HCT116 (cell line): ENCODE results near the gene PPP1R12C. TPM values are rescaled to one million over a fixed set of nuclear protein-coding genes. Genes with fewer than 3 reads are reported as not detected.

Experiments used
- ATAC-seq: fragments of 200-7000 bp; cut with Tn5 transposase; 2 replicates; pipeline ENCODE4 v1.9.1; 2020; ENCODE audit warnings: mild to moderate bottlenecking, moderate library complexity
- BruUV-seq: library from RNA; stranded (reverse); fragments of 400-500 nt; replicated peaks from 2 replicates; lab custom pipeline; 2021; lab: Mats Ljungman, UMichigan
- CTCF ChIA-PET: fragments of 300-600 bp; sonication (Branson Sonifier 250); formaldehyde crosslinking; loops from one replicate; lab custom pipeline; 2021; ENCODE audit warnings: antibody characterized with exemption; lab: Charles Lee
- POLR2A ChIA-PET: fragments of 300-600, 350-600 bp; sonication (Branson Sonifier 250); formaldehyde crosslinking; loops from one replicate; lab custom pipeline; 2021; ENCODE audit warnings: antibody characterized with exemption; lab: Charles Lee
- RAD21 ChIA-PET, 2 experiments: fragments of 300-600 bp; sonication (Branson Sonifier 250); formaldehyde crosslinking; loops; one replicate each; lab custom pipeline; 2023; ENCODE audit warnings: low total read pairs in 2 of 2; ENCODE audit not compliant: uncharacterized antibody in 2 of 2, unreplicated experiment in 2 of 2, low non-redundant PET in 1 of 2; lab: Charles Lee
- DNase-seq: peaks from one replicate; pipeline ENCODE4 v3.0.0-alpha.2; 2010; ENCODE audit warnings: low read depth, low spot score
- H2AFZ ChIP-seq: fragments of 200-600 bp; shearing (Covaris generic), sonication (generic); 2 replicates; pipeline ENCODE4 v1.6.1; 2017; ENCODE audit warnings: low read depth, mixed run types, mixed read lengths, antibody characterized with exemption, low read length; ENCODE audit not compliant: poor library complexity, severe bottlenecking
- H3K27ac ChIP-seq: 2 replicates; pipeline ENCODE4 v1.5.1; 2012; ENCODE audit warnings: low read depth, low read length
- H3K27me3 ChIP-seq: fragments of 200-600 bp; sonication (generic); 2 replicates; pipeline ENCODE4 v1.6.1; 2016; ENCODE audit warnings: mixed run types, low read length, mixed read lengths; ENCODE audit not compliant: insufficient read depth
- H3K36me3 ChIP-seq, 2 experiments: fragments of 200-500 bp in 1 of 2; fragments of 200-600 bp in 1 of 2; sonication (Bioruptor generic) in 1 of 2; sonication (generic) in 1 of 2; 2 replicates each; pipeline versions ENCODE4 v1.5.1 to v1.6.1; 2014 to 2016; ENCODE audit warnings: low read length in 2 of 2, inconsistent platforms in 1 of 2, mixed read lengths in 1 of 2, mixed run types in 1 of 2; ENCODE audit not compliant: insufficient read depth in 2 of 2, control insufficient read depth in 1 of 2
- H3K4me1 ChIP-seq, 2 experiments: fragments of 200-600 bp in 1 of 2; sonication (generic) in 1 of 2; 2 replicates each; pipeline versions ENCODE4 v1.5.1 to v1.6.1; 2012 to 2017; ENCODE audit warnings: low read length in 2 of 2, inconsistent platforms in 1 of 2, mild to moderate bottlenecking in 1 of 2, mixed read lengths in 1 of 2, mixed run types in 1 of 2, moderate library complexity in 1 of 2; ENCODE audit not compliant: insufficient read depth in 2 of 2, control insufficient read depth in 1 of 2
- H3K4me2 ChIP-seq: fragments of 200-600 bp; sonication (generic); 2 replicates; pipeline ENCODE4 v1.6.1; 2017; ENCODE audit warnings: mixed run types, low read length, mixed read lengths
- H3K4me3 ChIP-seq, 2 experiments: fragments of 200-600 bp in 1 of 2; sonication (generic) in 1 of 2; replicated peaks in 1 of 2; 2 replicates each; pipeline ENCODE4 v1.5.1; 2011 to 2016; ENCODE audit warnings: low read length in 2 of 2, control low read depth in 1 of 2, low read depth in 1 of 2, mild to moderate bottlenecking in 1 of 2, mixed read lengths in 1 of 2, mixed run types in 1 of 2
- H3K79me2 ChIP-seq: fragments of 200-600 bp; sonication (generic); 2 replicates; pipeline ENCODE4 v1.6.1; 2017; ENCODE audit warnings: mild to moderate bottlenecking, mixed run types, low read length, moderate library complexity, mixed read lengths; ENCODE audit not compliant: insufficient read depth
- H3K9ac ChIP-seq: fragments of 200-600 bp; sonication (generic); 2 replicates; pipeline ENCODE4 v1.6.1; 2016; ENCODE audit warnings: low read length, mixed read lengths
- H3K9me2 ChIP-seq: fragments of 200-600 bp; sonication (generic), shearing (Covaris generic); 2 replicates; pipeline ENCODE4 v1.6.1; 2017; ENCODE audit warnings: mixed run types, mild to moderate bottlenecking, moderate library complexity; ENCODE audit not compliant: insufficient read depth
- H3K9me3 ChIP-seq, 2 experiments: fragments of 200-500 bp in 1 of 2; fragments of 200-600 bp in 1 of 2; sonication (Bioruptor generic) in 1 of 2; sonication (generic) in 1 of 2; 2 replicates each; pipeline ENCODE4 v1.6.1; 2014 to 2017; ENCODE audit warnings: low read length in 2 of 2, mixed read lengths in 2 of 2, inconsistent platforms in 1 of 2, low read depth in 1 of 2, mild to moderate bottlenecking in 1 of 2, mixed run types in 1 of 2, moderate library complexity in 1 of 2; ENCODE audit not compliant: control insufficient read depth in 1 of 2, insufficient read depth in 1 of 2
- H4K20me1 ChIP-seq: fragments of 200-600 bp; sonication (generic), shearing (Covaris generic); 2 replicates; pipeline ENCODE4 v1.6.1; 2017; ENCODE audit warnings: mixed run types, mild to moderate bottlenecking, moderate library complexity; ENCODE audit not compliant: insufficient read depth
- CBX3 ChIP-seq: IDR thresholded peaks from 2 replicates; pipeline ENCODE4 v1.6.1; 2012; ENCODE audit warnings: low read depth
- CEBPB ChIP-seq: IDR thresholded peaks from 2 replicates; pipeline ENCODE4 v1.6.1; 2012; ENCODE audit warnings: low read depth
- EZH2 ChIP-seq: fragments of 200-600 bp; sonication (generic); IDR thresholded peaks from 2 replicates; pipeline ENCODE4 v1.6.1; 2017; ENCODE audit warnings: antibody characterized with exemption, mixed run types
- JUND ChIP-seq: IDR thresholded peaks from 2 replicates; pipeline ENCODE4 v1.6.1; 2012
- POLR2A ChIP-seq: IDR thresholded peaks from 2 replicates; pipeline ENCODE4 v1.7.0; 2011; ENCODE audit warnings: borderline replicate concordance; ENCODE audit not compliant: insufficient read depth, insufficient read length; ENCODE audit errors: extremely low read depth
- SRF ChIP-seq: IDR thresholded peaks from 2 replicates; pipeline ENCODE4 v1.6.1; 2012; ENCODE audit warnings: low read depth
- TCF7L2 ChIP-seq: IDR thresholded peaks from 2 replicates; pipeline ENCODE4 v1.7.0; 2011; ENCODE audit warnings: borderline replicate concordance, inconsistent platforms; ENCODE audit not compliant: insufficient read depth, insufficient read length; ENCODE audit errors: extremely low read depth
- YY1 ChIP-seq: IDR thresholded peaks from 2 replicates; pipeline ENCODE4 v1.6.1; 2011; ENCODE audit warnings: low read length, low read depth, moderate library complexity, mild to moderate bottlenecking; ENCODE audit not compliant: insufficient replicate concordance; ENCODE audit errors: extremely low read depth
- ZFX ChIP-seq: fragments of 450-650 bp; IDR thresholded peaks from 2 replicates; pipeline ENCODE4 v1.6.1; 2017
- ZNF274 ChIP-seq: fragments of 200-500 bp; sonication (Bioruptor generic); IDR thresholded peaks from 2 replicates; pipeline ENCODE4 v1.6.1; 2014; ENCODE audit warnings: mild to moderate bottlenecking, low read depth, low read length, inconsistent platforms
- intact Hi-C: fragments of 100-400 bp; cut with micrococcal nuclease; formaldehyde crosslinking; loops from 2 replicates; pipeline ENCODE4 v1.10.0; 2022
- total RNA-seq: library from RNA; stranded (reverse); gene quantifications from one replicate; pipeline ENCODE4 v1.2.1, GENCODE V29; 2021; ENCODE audit not compliant: unreplicated experiment
- TF ChIP-seq, protein P1 (sequence below): IDR thresholded peaks from 2 replicates; pipeline ENCODE4 v1.6.1; 2012; ENCODE audit warnings: low read depth

PPP1R12C gene
- total RNA-seq, 1 experiment from 2014 or later: 83.2 TPM

DNA sequence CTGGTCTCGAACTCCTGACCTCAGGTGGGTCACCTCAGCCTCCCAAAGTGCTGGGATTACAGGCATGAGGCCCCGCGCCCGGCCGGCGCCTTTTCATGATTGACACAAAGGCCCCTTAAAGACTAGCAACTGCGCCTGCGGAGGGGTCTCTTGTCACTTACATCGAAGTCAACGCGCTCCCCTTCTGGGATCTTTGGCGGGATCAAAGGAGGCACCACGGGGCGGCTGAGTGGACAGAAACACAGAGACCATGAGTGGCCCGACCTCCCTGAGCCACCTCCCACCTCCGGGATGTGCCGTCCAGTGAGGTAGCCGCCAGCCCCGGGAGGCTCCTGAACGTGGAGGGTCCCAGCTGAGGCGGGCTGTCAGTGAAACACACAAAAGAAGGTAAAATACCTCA is 24.3 kb upstream of the PPP1R12C start:
- intact Hi-C loops: loop anchor here (1.0 to 10.0 kb wide), 2 partner anchors 277 to 493 kb away; no protein-coding TSS in a partner anchor
- DNase-seq (no peak), ATAC-seq (no peak)
- Histone ChIP-seq H3K79me2 (peaks cover 4% of the 10 kb centered on the region), H3K9me2 (no peaks in the 10 kb centered on the region), H4K20me1 (no peaks in the 10 kb centered on the region), H3K4me1 (peaks cover 4 to 26% of the 10 kb centered on the region in 2 experiments; a peak in 3 of 4 replicates), H3K4me3 (no peak overlapping the region), H2AFZ (no peak overlapping the region), H3K4me2 (peak overlapping the region; percentile 17; the same call in 1 of the 2 replicates), H3K9ac (no peak overlapping the region), H3K9me3 (no peaks in the 10 kb centered on the region), H3K27ac (no peak overlapping the region), H3K27me3 (no peaks in the 10 kb centered on the region), H3K36me3 (peaks cover 0 to 2% of the 10 kb centered on the region in 2 experiments; a peak in 1 of 4 replicates)
- no TSS peak for BruUV-seq
- ChIA-PET CTCF (interaction anchor here (0.6 to 1.7 kb wide), 16 partner anchors 10 to 513 kb away, joined by 3 to 21 read pairs (median 4); partner anchors contain the start of genes DNAAF3, KMT5C, PPP1R12C and TMEM238), POLR2A (interaction anchor here (1.0 to 1.2 kb wide), 3 partner anchors 24 to 266 kb away, joined by 3 to 7 read pairs (median 4); partner anchors contain the start of genes DNAAF3 and UBE2S), RAD21 (interaction anchor here (0.7 to 1.5 kb wide), 6 partner anchors 18 to 312 kb away, joined by 3 to 9 read pairs (median 3); partner anchors contain the start of gene DNAAF3 (in 1 of the 2))
- TF ChIP-seq, protein P1, sequence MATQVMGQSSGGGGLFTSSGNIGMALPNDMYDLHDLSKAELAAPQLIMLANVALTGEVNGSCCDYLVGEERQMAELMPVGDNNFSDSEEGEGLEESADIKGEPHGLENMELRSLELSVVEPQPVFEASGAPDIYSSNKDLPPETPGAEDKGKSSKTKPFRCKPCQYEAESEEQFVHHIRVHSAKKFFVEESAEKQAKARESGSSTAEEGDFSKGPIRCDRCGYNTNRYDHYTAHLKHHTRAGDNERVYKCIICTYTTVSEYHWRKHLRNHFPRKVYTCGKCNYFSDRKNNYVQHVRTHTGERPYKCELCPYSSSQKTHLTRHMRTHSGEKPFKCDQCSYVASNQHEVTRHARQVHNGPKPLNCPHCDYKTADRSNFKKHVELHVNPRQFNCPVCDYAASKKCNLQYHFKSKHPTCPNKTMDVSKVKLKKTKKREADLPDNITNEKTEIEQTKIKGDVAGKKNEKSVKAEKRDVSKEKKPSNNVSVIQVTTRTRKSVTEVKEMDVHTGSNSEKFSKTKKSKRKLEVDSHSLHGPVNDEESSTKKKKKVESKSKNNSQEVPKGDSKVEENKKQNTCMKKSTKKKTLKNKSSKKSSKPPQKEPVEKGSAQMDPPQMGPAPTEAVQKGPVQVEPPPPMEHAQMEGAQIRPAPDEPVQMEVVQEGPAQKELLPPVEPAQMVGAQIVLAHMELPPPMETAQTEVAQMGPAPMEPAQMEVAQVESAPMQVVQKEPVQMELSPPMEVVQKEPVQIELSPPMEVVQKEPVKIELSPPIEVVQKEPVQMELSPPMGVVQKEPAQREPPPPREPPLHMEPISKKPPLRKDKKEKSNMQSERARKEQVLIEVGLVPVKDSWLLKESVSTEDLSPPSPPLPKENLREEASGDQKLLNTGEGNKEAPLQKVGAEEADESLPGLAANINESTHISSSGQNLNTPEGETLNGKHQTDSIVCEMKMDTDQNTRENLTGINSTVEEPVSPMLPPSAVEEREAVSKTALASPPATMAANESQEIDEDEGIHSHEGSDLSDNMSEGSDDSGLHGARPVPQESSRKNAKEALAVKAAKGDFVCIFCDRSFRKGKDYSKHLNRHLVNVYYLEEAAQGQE: no peak
- TF ChIP-seq TCF7L2 (no peak), POLR2A (no peak)

DNA sequence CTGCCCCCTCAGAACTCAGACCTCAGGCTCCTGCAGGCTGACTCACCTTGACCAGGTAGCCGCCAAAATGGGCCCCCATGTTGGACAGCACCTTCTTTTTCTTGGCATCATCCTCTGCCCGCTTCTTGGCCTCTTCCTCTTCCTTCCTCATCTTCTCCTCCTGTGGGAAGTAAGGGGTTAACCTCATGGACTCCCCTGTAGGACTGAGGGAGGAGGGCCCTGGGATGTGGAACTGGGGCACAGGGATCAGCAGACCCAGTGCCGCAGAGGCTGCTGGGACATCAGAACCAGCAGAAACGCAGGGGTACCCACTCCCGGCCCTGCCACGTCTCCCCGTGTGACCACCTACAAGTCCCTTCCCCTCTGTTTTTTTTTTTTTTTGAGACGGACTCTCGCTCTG is 20.5 kb upstream of the PPP1R12C start:
- ATAC-seq (no peak), DNase-seq (no peak)
- intact Hi-C loops: no loop called here
- Histone ChIP-seq H3K27ac (no peak overlapping the region), H3K36me3 (peaks cover 0 to 7% of the 10 kb centered on the region in 2 experiments; a peak in 2 of 4 replicates), H4K20me1 (no peaks in the 10 kb centered on the region), H3K27me3 (no peaks in the 10 kb centered on the region), H2AFZ (no peak overlapping the region), H3K9ac (no peak overlapping the region), H3K9me3 (no peaks in the 10 kb centered on the region), H3K79me2 (no peaks in the 10 kb centered on the region), H3K9me2 (no peaks in the 10 kb centered on the region), H3K4me1 (peaks cover 2 to 10% of the 10 kb centered on the region in 2 experiments; a peak in 2 of 4 replicates), H3K4me2 (no peak overlapping the region), H3K4me3 (no peak overlapping the region)
- RAD21 ChIA-PET: no interaction called here
- TF ChIP-seq JUND: no peak
- no peak for TF ChIP-seq EZH2
- no peak for TF ChIP-seq CEBPB
- no peak for TF ChIP-seq CBX3
- no peak for TF ChIP-seq ZNF274
- no peak for TF ChIP-seq SRF
- TF ChIP-seq YY1: no peak
- no peak for TF ChIP-seq ZFX
- CTCF ChIA-PET: no interaction called here
- no TSS peak for BruUV-seq
- POLR2A ChIA-PET: no interaction called here
